Epithelial cell of umbilical artery (primary cell): ENCODE data around the gene DMAP1. TPM values are rescaled to one million over a fixed set of nuclear protein-coding genes. Genes with fewer than 3 reads are reported as not detected.

Source experiments
- total RNA-seq: library from RNA; depleted of rRNA; stranded (reverse); fragments of >200 nt; gene quantifications from 2 replicates; pipeline ENCODE4 v1.2.3, GENCODE V29; 2014

DMAP1 gene
- 17.8 and 18.5 TPM in 2 replicates for total RNA-seq

DNA sequence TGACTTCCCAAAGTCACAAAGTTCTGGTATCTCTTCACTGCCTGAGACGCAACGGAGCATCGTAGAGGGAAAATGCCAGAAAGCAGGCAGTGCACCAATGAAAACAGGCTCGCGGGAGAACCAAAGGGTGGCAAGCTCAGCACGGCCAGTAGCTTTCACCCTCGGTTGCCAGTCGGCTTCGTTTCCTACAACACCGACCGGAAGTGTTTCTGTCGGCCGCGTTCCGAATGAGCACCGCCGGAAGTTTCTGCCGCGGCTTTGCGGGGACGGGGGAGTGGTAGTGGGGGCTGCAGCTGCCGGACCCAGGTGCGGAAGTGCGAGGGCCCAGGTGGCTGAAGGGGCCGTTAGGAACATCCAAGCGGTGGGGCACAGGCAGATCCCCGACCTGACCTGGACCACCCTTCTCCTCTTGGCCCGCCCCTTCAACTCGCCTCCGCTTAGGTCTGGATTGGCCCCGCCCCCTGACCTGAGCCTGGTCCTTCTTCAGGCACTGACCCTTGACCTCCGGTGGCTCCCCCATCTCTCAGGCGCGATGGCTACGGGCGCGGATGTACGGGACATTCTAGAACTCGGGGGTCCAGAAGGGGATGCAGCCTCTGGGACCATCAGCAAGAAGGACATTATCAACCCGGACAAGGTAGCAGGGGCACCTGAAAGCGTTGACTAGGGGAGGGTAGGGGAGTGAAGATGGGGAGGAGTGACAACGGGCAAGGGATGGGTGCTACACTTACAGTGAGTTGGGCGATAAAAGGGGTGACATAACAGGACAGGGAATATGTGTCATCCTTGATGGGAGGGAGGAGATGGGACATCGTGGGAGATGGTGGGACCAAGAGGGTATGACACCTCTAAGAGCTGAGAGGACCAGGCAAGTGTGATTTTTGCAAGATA is at the start of gene DMAP1:
TSS of gene DMAP1 (plus strand) at position 250 of the 891 bp plus-strand sequence. CDS start at position 533, 283 bp downstream.

Other genes starting within 250 kb of the DMAP1 start
- 19.2 and 23.4 TPM in 2 replicates for gene DPH2, start 243.5 kb upstream of the DMAP1 start, total RNA-seq
- 124 and 137 TPM in 2 replicates for gene ATP6V0B, start 238.5 kb upstream of the DMAP1 start, total RNA-seq
- 50.6 and 85.8 TPM in 2 replicates for gene B4GALT2, start 234.3 kb upstream of the DMAP1 start, total RNA-seq
- 1.9 and 2.6 TPM in 2 replicates for gene CCDC24, start 221.9 kb upstream of the DMAP1 start, total RNA-seq
- 0.32 and 1.8 TPM in 2 replicates for gene SLC6A9, start 182.0 kb upstream of the DMAP1 start, total RNA-seq
- gene KLF17, start 94.7 kb upstream of the DMAP1 start, total RNA-seq: not detected in 2 replicates
- gene KLF18, start 71.8 kb upstream of the DMAP1 start, total RNA-seq: not detected in 2 replicates
- gene ERI3, start 141.8 kb downstream of the DMAP1 start, total RNA-seq: 33.6 and 52.0 TPM in 2 replicates
- 71.5 and 113 TPM in 2 replicates for gene RNF220, start 191.8 kb downstream of the DMAP1 start, total RNA-seq